ENCODE data around the gene RAD51D.

Gene RAD51D

DNA sequence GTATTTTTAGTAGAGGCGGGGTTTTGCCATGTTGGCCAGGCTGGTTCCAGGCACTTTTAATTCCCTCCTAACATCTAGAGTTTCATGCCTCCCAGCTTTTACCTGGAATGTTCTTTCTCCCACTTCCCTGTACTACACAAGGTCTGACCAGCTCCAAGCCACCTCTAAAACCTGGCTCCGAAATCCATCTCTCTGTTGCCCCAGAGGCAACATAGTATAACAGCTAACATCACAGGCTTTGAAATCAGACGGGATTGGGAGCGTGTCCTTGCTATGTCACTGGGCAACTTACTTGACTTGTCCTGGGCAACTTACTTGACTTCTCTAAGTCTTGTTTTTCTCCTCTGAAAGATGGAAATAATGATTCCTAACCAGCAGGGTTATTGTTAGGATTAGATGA lies 43.1 kb upstream of the RAD51D start:
- H4K20me1 ChIP-seq (ENCODE audit: insufficient read depth, low read length), result no peaks in the 10 kb centered on the region
- H3K36me3 ChIP-seq (replicated peaks; ENCODE audit: insufficient read depth, low read length), result no peaks in the 10 kb centered on the region
- H3K27me3 ChIP-seq (replicated peaks; ENCODE audit: insufficient read depth, low read length), result no peaks in the 10 kb centered on the region
- no peaks in the 10 kb centered on the region for H3K9me2 ChIP-seq (replicated peaks; ENCODE audit: insufficient read depth, low read length)
- TF ChIP-seq EZH2phosphoT487 (IDR thresholded peaks at IDR 0.05; ENCODE audit: low read length) (no peak), EZH2 (optimal IDR thresholded peaks at IDR 0.05; ENCODE audit: low read depth, low read length) (no peak)
- TF ChIP-seq, protein P1, sequence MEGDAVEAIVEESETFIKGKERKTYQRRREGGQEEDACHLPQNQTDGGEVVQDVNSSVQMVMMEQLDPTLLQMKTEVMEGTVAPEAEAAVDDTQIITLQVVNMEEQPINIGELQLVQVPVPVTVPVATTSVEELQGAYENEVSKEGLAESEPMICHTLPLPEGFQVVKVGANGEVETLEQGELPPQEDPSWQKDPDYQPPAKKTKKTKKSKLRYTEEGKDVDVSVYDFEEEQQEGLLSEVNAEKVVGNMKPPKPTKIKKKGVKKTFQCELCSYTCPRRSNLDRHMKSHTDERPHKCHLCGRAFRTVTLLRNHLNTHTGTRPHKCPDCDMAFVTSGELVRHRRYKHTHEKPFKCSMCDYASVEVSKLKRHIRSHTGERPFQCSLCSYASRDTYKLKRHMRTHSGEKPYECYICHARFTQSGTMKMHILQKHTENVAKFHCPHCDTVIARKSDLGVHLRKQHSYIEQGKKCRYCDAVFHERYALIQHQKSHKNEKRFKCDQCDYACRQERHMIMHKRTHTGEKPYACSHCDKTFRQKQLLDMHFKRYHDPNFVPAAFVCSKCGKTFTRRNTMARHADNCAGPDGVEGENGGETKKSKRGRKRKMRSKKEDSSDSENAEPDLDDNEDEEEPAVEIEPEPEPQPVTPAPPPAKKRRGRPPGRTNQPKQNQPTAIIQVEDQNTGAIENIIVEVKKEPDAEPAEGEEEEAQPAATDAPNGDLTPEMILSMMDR (IDR thresholded peaks at IDR 0.05; ENCODE audit: low read length), result no peak
- H3K27ac ChIP-seq (ENCODE audit: low read length), result no peak overlapping the region
- no peak overlapping the region for H3K4me2 ChIP-seq (ENCODE audit: low read depth, low read length)
- no peak overlapping the region for H3K9ac ChIP-seq (ENCODE audit: low read length)
- no peaks in the 10 kb centered on the region for H3K9me3 ChIP-seq (replicated peaks; ENCODE audit: insufficient read depth, low read length)
- H3K4me3 ChIP-seq (ENCODE audit: low read length), result no peak overlapping the region
- no peaks in the 10 kb centered on the region for H3K79me2 ChIP-seq (ENCODE audit: low read length)
- H3F3A ChIP-seq (ENCODE audit: insufficient read depth, low read length), result no peaks in the 10 kb centered on the region
- DNase-seq, result no peak
- H3K4me1 ChIP-seq (ENCODE audit: low read length), result no peaks in the 10 kb centered on the region
- H2AFZ ChIP-seq (ENCODE audit: low read length), result no peak overlapping the region

DNA sequence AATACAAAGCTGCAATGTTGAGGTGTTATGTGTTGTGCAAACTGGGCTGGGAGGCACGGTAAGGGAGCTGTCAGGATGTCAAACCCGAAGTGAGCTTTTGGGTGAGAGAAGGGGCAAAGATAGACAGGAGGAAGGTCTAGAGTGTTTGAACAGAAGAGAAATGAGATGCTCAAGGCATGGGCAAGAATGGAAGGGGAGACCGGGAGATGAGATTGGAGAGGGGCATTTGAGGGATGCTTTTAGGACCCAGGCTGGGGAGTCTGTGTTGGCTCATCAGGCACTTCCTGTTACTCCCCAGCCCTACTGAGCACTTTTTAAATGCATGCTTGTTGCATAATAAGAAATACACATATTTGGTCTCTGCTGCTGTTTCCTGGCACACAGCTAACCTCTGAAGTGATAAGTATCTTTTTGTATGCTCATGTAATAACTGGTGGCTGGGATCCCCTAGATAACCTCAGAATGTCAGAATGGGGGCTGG lies 41.7 kb upstream of the RAD51D start:
- H3K4me1 ChIP-seq (ENCODE audit: low read length), result no peaks in the 10 kb centered on the region
- H4K20me1 ChIP-seq (ENCODE audit: insufficient read depth, low read length), result no peaks in the 10 kb centered on the region
- H3K9me3 ChIP-seq (replicated peaks; ENCODE audit: insufficient read depth, low read length), result no peaks in the 10 kb centered on the region
- H3K4me2 ChIP-seq (ENCODE audit: low read depth, low read length), result no peak overlapping the region
- no peaks in the 10 kb centered on the region for H3K27me3 ChIP-seq (replicated peaks; ENCODE audit: insufficient read depth, low read length)
- no peak overlapping the region for H3K27ac ChIP-seq (ENCODE audit: low read length)
- TF ChIP-seq, protein P1 (IDR thresholded peaks at IDR 0.05; ENCODE audit: low read length), result no peak
- TF ChIP-seq EZH2 (optimal IDR thresholded peaks at IDR 0.05; ENCODE audit: low read depth, low read length), result no peak
- TF ChIP-seq EZH2phosphoT487 (IDR thresholded peaks at IDR 0.05; ENCODE audit: low read length), result no peak
- H2AFZ ChIP-seq (ENCODE audit: low read length), result no peak overlapping the region
- H3K79me2 ChIP-seq (ENCODE audit: low read length), result no peaks in the 10 kb centered on the region
- H3F3A ChIP-seq (ENCODE audit: insufficient read depth, low read length), result no peaks in the 10 kb centered on the region
- no peaks in the 10 kb centered on the region for H3K9me2 ChIP-seq (replicated peaks; ENCODE audit: insufficient read depth, low read length)
- H3K36me3 ChIP-seq (replicated peaks; ENCODE audit: insufficient read depth, low read length), result no peaks in the 10 kb centered on the region
- no peak for DNase-seq
- H3K9ac ChIP-seq (ENCODE audit: low read length), result no peak overlapping the region
- no peak overlapping the region for H3K4me3 ChIP-seq (ENCODE audit: low read length)

DNA sequence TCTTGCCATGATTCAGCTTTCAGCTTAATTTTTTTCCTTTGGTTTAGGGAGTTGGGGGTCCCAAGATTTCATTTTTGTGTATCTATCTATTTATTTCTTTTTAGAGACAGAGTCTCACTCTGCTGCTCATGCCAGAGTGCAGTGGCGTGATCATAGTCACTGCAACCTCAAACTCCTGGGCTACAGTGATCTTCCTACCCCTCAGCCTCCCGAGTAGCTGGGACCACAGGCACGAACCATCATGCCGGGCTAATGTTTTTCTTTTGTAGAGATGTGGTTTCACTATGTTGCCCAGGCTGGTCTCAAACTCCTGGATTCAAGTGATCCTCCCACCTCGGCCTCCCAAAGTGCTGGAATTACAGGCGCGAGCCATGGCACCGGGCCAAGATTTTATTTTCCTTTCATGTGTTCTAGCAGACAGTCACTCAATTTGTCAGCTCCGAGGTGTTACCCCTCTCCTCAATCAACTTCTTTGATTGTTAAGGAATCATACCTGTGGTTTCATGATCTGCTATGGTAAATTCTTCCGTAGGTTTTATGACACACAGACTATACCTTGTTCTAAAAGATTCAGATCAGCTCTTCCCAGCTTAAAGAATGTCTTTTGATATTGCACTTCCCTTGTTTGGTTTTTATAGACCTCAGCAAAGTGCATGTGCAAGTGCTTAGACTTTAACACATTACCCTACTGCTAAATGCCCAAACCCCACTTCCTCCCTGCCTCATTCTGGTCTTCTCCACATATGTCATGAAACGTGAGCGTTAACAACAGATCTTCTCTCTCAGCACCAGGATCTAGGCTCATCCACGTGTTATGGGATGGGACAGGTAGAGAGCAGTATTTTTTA lies 40.9 kb upstream of the RAD51D start:
- Histone ChIP-seq H3K9me3 (replicated peaks; ENCODE audit: insufficient read depth, low read length) (no peaks in the 10 kb centered on the region), H3K4me2 (ENCODE audit: low read depth, low read length) (no peak overlapping the region), H3K9me2 (replicated peaks; ENCODE audit: insufficient read depth, low read length) (no peaks in the 10 kb centered on the region), H3K79me2 (ENCODE audit: low read length) (no peaks in the 10 kb centered on the region), H2AFZ (ENCODE audit: low read length) (no peak overlapping the region), H3K27ac (ENCODE audit: low read length) (no peak overlapping the region), H3K27me3 (replicated peaks; ENCODE audit: insufficient read depth, low read length) (no peaks in the 10 kb centered on the region), H3K4me3 (ENCODE audit: low read length) (no peak overlapping the region), H3K9ac (ENCODE audit: low read length) (no peak overlapping the region), H3K4me1 (ENCODE audit: low read length) (no peaks in the 10 kb centered on the region), H4K20me1 (ENCODE audit: insufficient read depth, low read length) (no peaks in the 10 kb centered on the region), H3F3A (ENCODE audit: insufficient read depth, low read length) (no peaks in the 10 kb centered on the region), H3K36me3 (replicated peaks; ENCODE audit: insufficient read depth, low read length) (no peaks in the 10 kb centered on the region)
- no peak for DNase-seq
- TF ChIP-seq EZH2phosphoT487 (IDR thresholded peaks at IDR 0.05; ENCODE audit: low read length) (no peak), EZH2 (optimal IDR thresholded peaks at IDR 0.05; ENCODE audit: low read depth, low read length) (no peak)
- TF ChIP-seq, protein P1 (IDR thresholded peaks at IDR 0.05; ENCODE audit: low read length), result no peak

All from MM.1S (cell line).